Breast epithelium (tissue), 4 donors: Measurements from ENCODE around the gene ABTB2. TPM values are rescaled to one million over a fixed set of nuclear protein-coding genes. Genes with fewer than 3 reads are reported as not detected.

Experiments used
- DNase-seq, 2 donors: peaks; one replicate each; pipeline ENCODE4 v3.0.0-alpha.2; 2019; ENCODE audit warnings: low spot score in 2 of 2
- H3K27ac ChIP-seq, 2 donors: fragments of 200-600 bp; sonication (generic) in 1 of 2; one replicate each; pipeline ENCODE4 v1.5.1; 2016 to 2019; ENCODE audit warnings: mild to moderate bottlenecking in 1 of 2
- H3K27me3 ChIP-seq, 2 donors: fragments of 200-600 bp; sonication (generic) in 1 of 2; one replicate each; pipeline versions ENCODE4 v1.5.1 to v1.6.0; 2017 to 2019; ENCODE audit warnings: control low read depth in 1 of 2, mild to moderate bottlenecking in 1 of 2
- H3K36me3 ChIP-seq: fragments of 200-600 bp; one replicate; pipeline ENCODE4 v1.5.1; 2019
- H3K4me1 ChIP-seq, 2 donors: fragments of 200-600 bp; sonication (generic); one replicate each; pipeline ENCODE4 v1.5.1; 2016 to 2019; ENCODE audit warnings: control low read depth in 1 of 2
- H3K4me3 ChIP-seq, 3 donors: fragments of 200-600 bp; sonication (generic); 1 replicate in 2 of 3; 2 replicates in 1 of 3; pipeline ENCODE4 v1.5.1; 2016 to 2019; ENCODE audit warnings: mild to moderate bottlenecking in 3 of 3, moderate library complexity in 2 of 3
- H3K9me3 ChIP-seq, 2 donors: fragments of 200-600 bp; sonication (generic) in 1 of 2; one replicate each; pipeline ENCODE4 v1.5.1; 2016 to 2019; ENCODE audit warnings: control low read depth in 1 of 2
- CTCF ChIP-seq, 3 donors: fragments of 450-650 bp; IDR thresholded peaks; one replicate each; pipeline ENCODE4 v1.5.1; 2016 to 2017; ENCODE audit warnings: antibody characterized with exemption in 3 of 3, mild to moderate bottlenecking in 3 of 3, moderate library complexity in 3 of 3
- POLR2A ChIP-seq: fragments of 450-650 bp; IDR thresholded peaks from one replicate; pipeline ENCODE4 v1.6.1; 2016; ENCODE audit warnings: antibody characterized with exemption, mild to moderate bottlenecking, moderate library complexity
- POLR2AphosphoS5 ChIP-seq, 3 donors: sonication (generic); formaldehyde crosslinking; IDR thresholded peaks; one replicate each; pipeline ENCODE4 v1.6.1; 2017; ENCODE audit warnings: antibody characterized with exemption in 3 of 3
- intact Hi-C: fragments of 100-400 bp; cut with DNase I; formaldehyde crosslinking; loops from one replicate; pipeline ENCODE4 v1.15.1; 2023; ENCODE audit warnings: low total_unique reads
- total RNA-seq, 3 donors: library from RNA; depleted of rRNA; stranded (reverse); fragments of >200 nt; gene quantifications; one replicate each; pipeline ENCODE4 v1.1.0, GENCODE V29; 2016

ABTB2 gene
- total RNA-seq, 3 donors from 2014 or later: 1.3 to 5.6 (median 1.9) TPM

- no peak overlapping the region for H3K4me3 ChIP-seq
- H3K27me3 ChIP-seq: no peaks in the 10 kb centered on the region
- TF ChIP-seq CTCF (IDR thresholded peaks at IDR 0.05) (no peak), POLR2A (no peak)
- no peak overlapping the region for H3K27ac ChIP-seq
- no peaks in the 10 kb centered on the region for H3K36me3 ChIP-seq
- no peak for DNase-seq
- H3K4me1 ChIP-seq: no peaks in the 10 kb centered on the region
- H3K9me3 ChIP-seq: no peaks in the 10 kb centered on the region
- intact Hi-C loops: no loop called here
Observed at GRCh38 chr11:34208266-34209135, 149.3 kb downstream of the ABTB2 start.

- TF ChIP-seq CTCF (IDR thresholded peaks at IDR 0.05) (no peak), POLR2A (no peak), POLR2AphosphoS5 (IDR thresholded peaks at IDR 0.05) (no peak)
- H3K4me3 ChIP-seq: no peak overlapping the region
- H3K36me3 ChIP-seq: no peaks in the 10 kb centered on the region
- H3K27me3 ChIP-seq: no peaks in the 10 kb centered on the region
- no peak for DNase-seq
- no peak overlapping the region for H3K27ac ChIP-seq
- intact Hi-C loops: no loop called here
- H3K9me3 ChIP-seq: no peaks in the 10 kb centered on the region
- H3K4me1 ChIP-seq: no peaks in the 10 kb centered on the region
Observed at GRCh38 chr11:34207487-34208180, 150.2 kb downstream of the ABTB2 start.

- H3K27ac ChIP-seq: no peak overlapping the region
- TF ChIP-seq POLR2A: no peak
- no peaks in the 10 kb centered on the region for H3K9me3 ChIP-seq
- H3K36me3 ChIP-seq: no peaks in the 10 kb centered on the region
- intact Hi-C loops: no loop called here
- no peaks in the 10 kb centered on the region for H3K4me1 ChIP-seq
- no peaks in the 10 kb centered on the region for H3K27me3 ChIP-seq
- no peak overlapping the region for H3K4me3 ChIP-seq
- DNase-seq: no peak
Observed at GRCh38 chr11:34206407-34207300, 151.2 kb downstream of the ABTB2 start.

GRCh38 chr11:34205326-34206035 is 152.3 kb downstream of the ABTB2 start:
- H3K4me3 ChIP-seq: no peak overlapping the region
- TF ChIP-seq POLR2A (no peak), POLR2AphosphoS5 (IDR thresholded peaks at IDR 0.05) (no peak), CTCF (IDR thresholded peaks at IDR 0.05) (no peak)
- no peaks in the 10 kb centered on the region for H3K27me3 ChIP-seq
- no peaks in the 10 kb centered on the region for H3K9me3 ChIP-seq
- H3K36me3 ChIP-seq: no peaks in the 10 kb centered on the region
- H3K27ac ChIP-seq: no peak overlapping the region
- intact Hi-C loops: no loop called here
- no peaks in the 10 kb centered on the region for H3K4me1 ChIP-seq
- no peak for DNase-seq
